Ecto neural progenitor cell (in vitro differentiated cells): ENCODE data around the gene CFDP1.

Experiments
- DNase-seq: peaks from one replicate; pipeline ENCODE4 v3.0.0-alpha.2; 2018; ENCODE audit warnings: low spot score

CFDP1 gene

GRCh38 chr16:75319513-75320411 is 113.5 kb downstream of the CFDP1 start:
- DNase-seq, result no peak

GRCh38 chr16:75318737-75319136 is 114.6 kb downstream of the CFDP1 start:
- no peak for DNase-seq

GRCh38 chr16:75317532-75317931 is 115.8 kb downstream of the CFDP1 start:
- DNase-seq, result no peak

GRCh38 chr16:75317101-75317522 is 116.2 kb downstream of the CFDP1 start:
- no peak for DNase-seq

- no peak for DNase-seq
Measured at GRCh38 chr16:75315539-75316306, 117.6 kb downstream of the CFDP1 start.

- DNase-seq, result no peak
Measured at GRCh38 chr16:75312875-75313274, 120.4 kb downstream of the CFDP1 start.

- DNase-seq, result no peak
Measured at GRCh38 chr16:75311383-75311938, 121.8 kb downstream of the CFDP1 start.

GRCh38 chr16:75310541-75310940 is 122.8 kb downstream of the CFDP1 start:
- DNase-seq, result no peak

- no peak for DNase-seq
Measured at GRCh38 chr16:75309899-75310430, 123.3 kb downstream of the CFDP1 start.

GRCh38 chr16:75309156-75309555 is 124.1 kb downstream of the CFDP1 start:
- no peak for DNase-seq

GRCh38 chr16:75308011-75308410 is 125.3 kb downstream of the CFDP1 start:
- no peak for DNase-seq

GRCh38 chr16:75307506-75307905 is 125.8 kb downstream of the CFDP1 start:
- no peak for DNase-seq

GRCh38 chr16:75306099-75306762 is 127.1 kb downstream of the CFDP1 start:
- no peak for DNase-seq

GRCh38 chr16:75305364-75306098 is 127.8 kb downstream of the CFDP1 start:
- no peak for DNase-seq

- no peak for DNase-seq
Measured at GRCh38 chr16:75304521-75305363, 128.6 kb downstream of the CFDP1 start.

- DNase-seq, result no peak
Measured at GRCh38 chr16:75301804-75302203, 131.5 kb downstream of the CFDP1 start.

- no peak for DNase-seq
Measured at GRCh38 chr16:75298267-75298666, 135.0 kb downstream of the CFDP1 start.

- no peak for DNase-seq
Measured at GRCh38 chr16:75296606-75297005, 136.7 kb downstream of the CFDP1 start.

- DNase-seq, result no peak
Measured at GRCh38 chr16:75294773-75295459, 138.4 kb downstream of the CFDP1 start.

GRCh38 chr16:75293772-75294171 is 139.5 kb downstream of the CFDP1 start:
- DNase-seq, result no peak
